H1 (cell line): Measurements from ENCODE around the gene GATB. TPM values are rescaled to one million over a fixed set of nuclear protein-coding genes. Genes with fewer than 3 reads are reported as not detected.

Experiments used
- CTCF ChIA-PET: fragments of 300-600 bp; sonication (Branson Sonifier 250); formaldehyde crosslinking; loops from one replicate; lab custom pipeline; 2021; ENCODE audit not compliant: partially characterized antibody; lab: Charles Lee
- POLR2A ChIA-PET: fragments of 300-600 bp; sonication (Branson Sonifier 250); formaldehyde crosslinking; loops from one replicate; lab custom pipeline; 2021; ENCODE audit warnings: inconsistent platforms; ENCODE audit not compliant: partially characterized antibody; lab: Charles Lee
- DNase-seq, 2 experiments: peaks; one replicate each; pipeline versions ENCODE4 v3.0.0 to v3.0.0-alpha.2; 2010 to 2022; ENCODE audit warnings: low spot score in 2 of 2, low read depth in 1 of 2, mixed read lengths in 1 of 2
- FAIRE-seq: peaks from 2 replicates; lab custom pipeline; 2011; peaks lifted over from hg19 to GRCh38; lab: Jason Lieb, UNC
- H2AFZ ChIP-seq: 2 replicates; pipeline ENCODE4 v1.8.1; 2012; ENCODE audit warnings: low read length, inconsistent platforms
- H2AK5ac ChIP-seq: 2 replicates; pipeline ENCODE4 v1.6.1; 2013; ENCODE audit warnings: low read depth, low read length
- H2BK120ac ChIP-seq: replicated peaks from 2 replicates; pipeline ENCODE3; 2013; ENCODE audit warnings: low read depth, low read length, inconsistent platforms
- H2BK12ac ChIP-seq: 2 replicates; pipeline ENCODE4 v1.6.1; 2013; ENCODE audit warnings: low read depth, low read length
- H2BK15ac ChIP-seq: 2 replicates; pipeline ENCODE4 v1.6.1; 2013; ENCODE audit warnings: low read length
- H2BK20ac ChIP-seq: 2 replicates; pipeline ENCODE4 v1.6.1; 2013; ENCODE audit warnings: low read length
- H2BK5ac ChIP-seq: 2 replicates; pipeline ENCODE4 v1.6.1; 2013; ENCODE audit warnings: low read depth, low read length
- H3K14ac ChIP-seq: 2 replicates; pipeline ENCODE4 v1.6.1; 2013; ENCODE audit warnings: inconsistent platforms; ENCODE audit not compliant: insufficient read length
- H3K18ac ChIP-seq: 2 replicates; pipeline ENCODE4 v1.6.1; 2013; ENCODE audit warnings: low read length; ENCODE audit errors: extremely low read depth
- H3K23ac ChIP-seq: 2 replicates; pipeline ENCODE4 v1.6.1; 2013; ENCODE audit warnings: inconsistent platforms; ENCODE audit not compliant: insufficient read length
- H3K23me2 ChIP-seq: 2 replicates; pipeline ENCODE4 v1.6.1; 2013; ENCODE audit warnings: low read depth, low read length
- H3K27ac ChIP-seq: 2 replicates; pipeline ENCODE4 v1.6.1; 2011; ENCODE audit warnings: low read depth, low read length, inconsistent platforms
- H3K27me3 ChIP-seq, 4 experiments: replicated peaks in 1 of 4; 1 replicate in 1 of 4; 2 replicates in 3 of 4; pipeline versions ENCODE4 v1.6.1 to v1.8.1; 2011 to 2013; ENCODE audit warnings: low read length in 3 of 4, mild to moderate bottlenecking in 3 of 4, inconsistent platforms in 2 of 4, mixed read lengths in 2 of 4, moderate library complexity in 1 of 4; ENCODE audit not compliant: control insufficient read depth in 3 of 4, insufficient read depth in 3 of 4; ENCODE audit errors: extremely low read depth in 1 of 4
- H3K36me3 ChIP-seq, 4 experiments: 2 replicates each; pipeline versions ENCODE4 v1.6.1 to v1.8.1; 2011 to 2013; ENCODE audit warnings: mild to moderate bottlenecking in 4 of 4, low read length in 3 of 4, moderate library complexity in 2 of 4, control low read depth in 1 of 4, inconsistent platforms in 1 of 4; ENCODE audit not compliant: insufficient read depth in 4 of 4, control insufficient read depth in 2 of 4
- H3K4ac ChIP-seq: replicated peaks from 2 replicates; pipeline ENCODE3; 2013; ENCODE audit warnings: low read length, low read depth, mixed read lengths, inconsistent platforms; ENCODE audit not compliant: insufficient read length
- H3K4me1 ChIP-seq, 4 experiments: replicated peaks in 1 of 4; 1 replicate in 1 of 4; 2 replicates in 3 of 4; pipeline versions ENCODE4 v1.6.1 to v1.8.1; 2011 to 2013; ENCODE audit warnings: low read length in 3 of 4, inconsistent platforms in 2 of 4, mixed read lengths in 1 of 4; ENCODE audit not compliant: insufficient read depth in 4 of 4, control insufficient read depth in 3 of 4
- H3K4me2 ChIP-seq, 2 experiments: 2 replicates each; pipeline versions ENCODE4 v1.6.1 to v1.8.1; 2011 to 2013; ENCODE audit warnings: low read depth in 2 of 2, low read length in 2 of 2, control low read depth in 1 of 2, inconsistent platforms in 1 of 2, mild to moderate bottlenecking in 1 of 2; ENCODE audit not compliant: insufficient read depth in 1 of 2
- H3K4me3 ChIP-seq, 4 experiments: fragments of 200-600, 300-600 bp in 1 of 4; sonication (generic), shearing (Covaris generic), sonication (Bioruptor Twin) in 1 of 4; 2 replicates each; pipeline versions ENCODE4 v1.5.1 to v1.8.1; 2011 to 2016; ENCODE audit warnings: low read length in 4 of 4, low read depth in 3 of 4, control low read depth in 2 of 4, inconsistent platforms in 2 of 4, mild to moderate bottlenecking in 2 of 4, mixed read lengths in 1 of 4, moderate library complexity in 1 of 4; ENCODE audit not compliant: insufficient read depth in 2 of 4; ENCODE audit errors: extremely low read depth in 1 of 4
- H3K56ac ChIP-seq: replicated peaks from 2 replicates; pipeline ENCODE3; 2013; ENCODE audit warnings: low read depth, mild to moderate bottlenecking, mixed read lengths, low read length, inconsistent platforms; ENCODE audit not compliant: insufficient read length
- H3K79me1 ChIP-seq: 2 replicates; pipeline ENCODE4 v1.6.1; 2013; ENCODE audit warnings: low read depth, low read length, control low read depth
- H3K79me2 ChIP-seq, 2 experiments: 2 replicates each; pipeline versions ENCODE4 v1.6.1 to v1.8.1; 2012 to 2013; ENCODE audit warnings: low read length in 2 of 2, mild to moderate bottlenecking in 2 of 2, inconsistent platforms in 1 of 2; ENCODE audit not compliant: insufficient read depth in 2 of 2, control insufficient read depth in 1 of 2
- H3K9ac ChIP-seq, 4 experiments: replicated peaks in 1 of 4; 1 replicate in 1 of 4; 2 replicates in 3 of 4; pipeline versions ENCODE4 v1.6.1 to v1.8.1; 2011 to 2013; ENCODE audit warnings: low read depth in 3 of 4, low read length in 3 of 4, control low read depth in 2 of 4, mild to moderate bottlenecking in 2 of 4, moderate library complexity in 2 of 4, inconsistent platforms in 1 of 4; ENCODE audit errors: extremely low read depth in 1 of 4
- H3K9me3 ChIP-seq, 2 experiments: 2 replicates each; pipeline versions ENCODE4 v1.6.1 to v1.8.1; 2012 to 2013; ENCODE audit warnings: mild to moderate bottlenecking in 2 of 2, moderate library complexity in 2 of 2, control low read depth in 1 of 2, inconsistent platforms in 1 of 2, low read depth in 1 of 2, low read length in 1 of 2, mixed read lengths in 1 of 2; ENCODE audit not compliant: insufficient read depth in 2 of 2
- H4K20me1 ChIP-seq, 2 experiments: replicated peaks in 1 of 2; 2 replicates each; pipeline versions ENCODE3 to v1.8.1; 2011 to 2013; ENCODE audit warnings: inconsistent platforms in 2 of 2, low read length in 2 of 2, mild to moderate bottlenecking in 1 of 2; ENCODE audit not compliant: insufficient read depth in 2 of 2, control insufficient read depth in 1 of 2
- H4K5ac ChIP-seq: 2 replicates; pipeline ENCODE4 v1.6.1; 2013; ENCODE audit warnings: low read length, low read depth, mixed read lengths, inconsistent platforms; ENCODE audit not compliant: insufficient read length
- H4K8ac ChIP-seq: 2 replicates; pipeline ENCODE4 v1.8.0; 2013; ENCODE audit warnings: mild to moderate bottlenecking, moderate library complexity, low read length, inconsistent platforms; ENCODE audit not compliant: insufficient read depth; ENCODE audit errors: extremely low read depth
- H4K91ac ChIP-seq: replicated peaks from 2 replicates; pipeline ENCODE3; 2013; ENCODE audit warnings: low read length, mixed read lengths, inconsistent platforms; ENCODE audit not compliant: insufficient read length
- ASH2L ChIP-seq: fragments of 200-600, 300-600 bp; sonication (generic); IDR thresholded peaks from one replicate; pipeline ENCODE4 v1.7.1; 2017; ENCODE audit warnings: low read length
- CBX8 ChIP-seq: fragments of 300-800, 300-1000 bp; sonication (generic); IDR thresholded peaks from 2 replicates; pipeline ENCODE4 v1.7.1; 2016; ENCODE audit warnings: low read depth, low read length, borderline replicate concordance
- CTBP2 ChIP-seq: IDR thresholded peaks from 2 replicates; pipeline ENCODE4 v1.7.0; 2011; ENCODE audit warnings: borderline replicate concordance, mild to moderate bottlenecking, moderate library complexity, mixed read lengths, low read length; ENCODE audit not compliant: insufficient read depth, insufficient read length
- EGR1 ChIP-seq: IDR thresholded peaks from 2 replicates; pipeline ENCODE4 v1.6.1; 2011; ENCODE audit warnings: low read depth, low read length, borderline replicate concordance
- EP300 ChIP-seq, 2 experiments: IDR thresholded peaks; 1 replicate in 1 of 2; 2 replicates in 1 of 2; pipeline ENCODE4 v1.6.1; 2011 to 2012; ENCODE audit warnings: low read depth in 2 of 2, low read length in 2 of 2, mild to moderate bottlenecking in 2 of 2, borderline replicate concordance in 1 of 2, inconsistent platforms in 1 of 2, moderate library complexity in 1 of 2
- EZH2 ChIP-seq: fragments of 200-600 bp; sonication (generic); IDR thresholded peaks from 2 replicates; pipeline ENCODE4 v1.7.1; 2012; ENCODE audit warnings: low read depth, mild to moderate bottlenecking, moderate library complexity, low read length, inconsistent platforms; ENCODE audit not compliant: severe bottlenecking
- HDAC2 ChIP-seq, 2 experiments: fragments of 300-600 bp in 1 of 2; sonication (generic) in 1 of 2; IDR thresholded peaks; 2 replicates each; pipeline ENCODE4 v1.6.1; 2011 to 2012; ENCODE audit warnings: low read depth in 2 of 2, low read length in 2 of 2, mild to moderate bottlenecking in 2 of 2, moderate library complexity in 2 of 2, borderline replicate concordance in 1 of 2, inconsistent platforms in 1 of 2
- HDAC6 ChIP-seq: IDR thresholded peaks from one replicate; pipeline ENCODE4 v1.7.1; 2012; ENCODE audit warnings: low read depth, mild to moderate bottlenecking, inconsistent platforms, low read length, moderate library complexity
- POLR2AphosphoS5 ChIP-seq: IDR thresholded peaks from 2 replicates; pipeline ENCODE4 v1.6.1; 2011; ENCODE audit warnings: low read depth, low read length
- RXRA ChIP-seq: IDR thresholded peaks from 2 replicates; pipeline ENCODE4 v1.6.1; 2011; ENCODE audit warnings: low read depth, mild to moderate bottlenecking, low read length, moderate library complexity; ENCODE audit not compliant: insufficient read depth
- SAP30 ChIP-seq: fragments of 300-600 bp; sonication (generic); IDR thresholded peaks from 2 replicates; pipeline ENCODE4 v1.7.1; 2012; ENCODE audit warnings: low read length, moderate library complexity, mild to moderate bottlenecking, inconsistent platforms; ENCODE audit not compliant: insufficient read depth, insufficient replicate concordance
- SIRT6 ChIP-seq: IDR thresholded peaks from one replicate; pipeline ENCODE4 v1.7.1; 2012; ENCODE audit warnings: low read length, inconsistent platforms
- SP2 ChIP-seq: IDR thresholded peaks from 2 replicates; pipeline ENCODE4 v1.6.1; 2012; ENCODE audit warnings: mild to moderate bottlenecking, low read length, inconsistent platforms
- SRF ChIP-seq: IDR thresholded peaks from 2 replicates; pipeline ENCODE4 v1.6.1; 2011; ENCODE audit warnings: mild to moderate bottlenecking, low read depth, low read length, moderate library complexity
- polyA plus RNA-seq, 7 experiments: library from polyadenylated mRNA; depleted of rRNA in 3 of 7; stranded (reverse) in 5 of 7; unstranded in 2 of 7; fragments of >200 nt in 5 of 7; fragments of 200-250 nt in 2 of 7; gene quantifications; 1 replicate in 5 of 7; 2 replicates in 1 of 7; 4 replicates in 1 of 7; pipeline versions ENCODE4 v1.2.1 to v1.2.3, GENCODE V29; 2011 to 2013; ENCODE audit warnings: missing spikeins in 2 of 7, mixed read lengths in 2 of 7
- total RNA-seq: library from RNA; stranded (reverse); fragmentation: NEBNext Ultra II Directional; extraction: Animal tissue kit (Norgen Biotek cat#: 25700); gene quantifications from 2 replicates; pipeline ENCODE4 v1.2.1, GENCODE V29; 2021
- TF ChIP-seq, protein P1 (sequence below): IDR thresholded peaks from 2 replicates; pipeline ENCODE4 v1.6.1; 2012; ENCODE audit warnings: inconsistent platforms

The GATB gene
- total and polyA plus RNA-seq, 2 of the 8 experiments (the other 6 are each of a cell fraction or from before 2014, with no cell fraction given) = 15.3 to 18.0 TPM

DNA sequence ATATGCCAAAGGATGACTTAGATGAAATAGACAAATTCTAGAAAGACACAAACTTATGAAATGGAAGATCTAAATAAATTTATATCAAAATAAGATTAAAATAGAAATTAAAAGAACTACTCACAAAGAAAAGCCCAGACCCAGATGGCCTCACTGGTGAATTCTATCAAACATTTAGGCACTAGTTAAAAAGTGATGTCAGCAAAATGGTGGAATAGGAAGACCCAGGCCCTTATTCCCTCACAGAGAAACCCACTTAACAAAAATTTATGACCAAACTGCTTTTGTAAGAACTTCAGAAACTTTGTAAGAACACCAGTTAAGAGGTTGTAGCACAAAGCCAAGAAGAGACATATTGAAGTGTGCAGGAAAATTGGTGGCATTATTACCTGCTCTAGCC, 129.5 kb downstream of the GATB start:
- CTCF ChIA-PET = no interaction called here
- Histone ChIP-seq H3K23me2 (no peaks in the 10 kb centered on the region), H3K23ac (no peak overlapping the region), H3K4me3 (no peak overlapping the region), H2AK5ac (no peak overlapping the region), H4K5ac (no peak overlapping the region), H3K18ac (no peak overlapping the region), H3K27me3 (no peaks in the 10 kb centered on the region), H3K4me2 (no peak overlapping the region), H3K27ac (no peak overlapping the region), H4K8ac (no peak overlapping the region), H2AFZ (no peak overlapping the region), H2BK15ac (no peak overlapping the region), H3K14ac (no peak overlapping the region), H4K91ac (no peak overlapping the region), H4K20me1 (no peaks in the 10 kb centered on the region), H3K4ac (no peak overlapping the region), H2BK20ac (no peak overlapping the region), H3K79me2 (no peaks in the 10 kb centered on the region), H3K4me1 (no peaks in the 10 kb centered on the region), H3K9ac (no peak overlapping the region), H3K79me1 (no peaks in the 10 kb centered on the region), H2BK12ac (no peak overlapping the region), H3K36me3 (peaks cover 0 to 6% (median 2%) of the 10 kb centered on the region in 4 experiments; a peak in 4 of 8 replicates), H3K9me3 (no peaks in the 10 kb centered on the region), H3K56ac (no peak overlapping the region), H2BK5ac (no peak overlapping the region), H2BK120ac (no peak overlapping the region)
- no peak for DNase-seq
- FAIRE-seq = no peak
- POLR2A ChIA-PET = no interaction called here
- no peak for TF ChIP-seq HDAC2 (IDR thresholded peaks at IDR 0.05; ENCODE audit: borderline replicate concordance in 1 of 2, low read depth in 2 of 2, low read length in 2 of 2)
- no peak for TF ChIP-seq EZH2
- TF ChIP-seq, protein P1, sequence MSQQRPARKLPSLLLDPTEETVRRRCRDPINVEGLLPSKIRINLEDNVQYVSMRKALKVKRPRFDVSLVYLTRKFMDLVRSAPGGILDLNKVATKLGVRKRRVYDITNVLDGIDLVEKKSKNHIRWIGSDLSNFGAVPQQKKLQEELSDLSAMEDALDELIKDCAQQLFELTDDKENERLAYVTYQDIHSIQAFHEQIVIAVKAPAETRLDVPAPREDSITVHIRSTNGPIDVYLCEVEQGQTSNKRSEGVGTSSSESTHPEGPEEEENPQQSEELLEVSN = no peak
- no peak for TF ChIP-seq SP2
- no peak for TF ChIP-seq HDAC6
- no peak for TF ChIP-seq SIRT6
- no peak for TF ChIP-seq ASH2L
- TF ChIP-seq RXRA = no peak
- no peak for TF ChIP-seq SAP30
- no peak for TF ChIP-seq POLR2AphosphoS5
- TF ChIP-seq CTBP2 = no peak
- no peak for TF ChIP-seq EGR1
- no peak for TF ChIP-seq EP300 (IDR thresholded peaks at IDR 0.05; ENCODE audit: borderline replicate concordance in 1 of 2, low read depth in 2 of 2, low read length in 2 of 2)
- no peak for TF ChIP-seq CBX8
- TF ChIP-seq SRF = no peak
